ENCODE results near the gene HOXD9. TPM values are rescaled to one million over a fixed set of nuclear protein-coding genes. Genes with fewer than 3 reads are reported as not detected.

The HOXD9 gene
- total RNA-seq, 1 donor from 2014 or later: 16.8 TPM

GRCh38 chr2:176098366-176099158, 24.0 kb upstream of the HOXD9 start:
- no peak for DNase-seq (ENCODE audit: low read depth in 2 of 2)

GRCh38 chr2:176099159-176099727, 23.3 kb upstream of the HOXD9 start:
- no peak for DNase-seq (ENCODE audit: low read depth in 2 of 2)

GRCh38 chr2:176099728-176100546, 22.6 kb upstream of the HOXD9 start, which contains the start of gene HOXD12:
Gene HOXD12 (plus strand): TSS chr2:176099795. CDS start chr2:176099802, 7 bp downstream.
- no peak for DNase-seq (ENCODE audit: low read depth in 2 of 2)

GRCh38 chr2:176100547-176101140, 21.9 kb upstream of the HOXD9 start:
- no peak for DNase-seq (ENCODE audit: low read depth in 2 of 2)

GRCh38 chr2:176101216-176101830, 21.2 kb upstream of the HOXD9 start:
- DNase-seq (ENCODE audit: low read depth in 2 of 2): no peak

- no peak for DNase-seq (ENCODE audit: low read depth in 2 of 2)
These were observed 20.7 kb upstream of the HOXD9 start for GRCh38 chr2:176101842-176102241.

GRCh38 chr2:176102309-176102866, 20.1 kb upstream of the HOXD9 start:
- no peak for DNase-seq (ENCODE audit: low read depth in 2 of 2)

GRCh38 chr2:176103194-176103593, 19.3 kb upstream of the HOXD9 start:
- no peak for DNase-seq (ENCODE audit: low read depth in 2 of 2)

- DNase-seq (ENCODE audit: low read depth in 2 of 2): no peak
These were observed 18.7 kb upstream of the HOXD9 start for GRCh38 chr2:176103742-176104315.

- no peak for DNase-seq (ENCODE audit: low read depth in 2 of 2)
These were observed 18.0 kb upstream of the HOXD9 start for GRCh38 chr2:176104316-176105077.

- no peak for DNase-seq (ENCODE audit: low read depth in 2 of 2)
These were observed 17.3 kb upstream of the HOXD9 start for GRCh38 chr2:176105078-176105729.

- no peak for DNase-seq (ENCODE audit: low read depth in 2 of 2)
These were observed 16.6 kb upstream of the HOXD9 start for GRCh38 chr2:176105730-176106580.

GRCh38 chr2:176106581-176107539, 15.7 kb upstream of the HOXD9 start, which contains the start of gene HOXD11:
Gene HOXD11 (plus strand): TSS chr2:176107280. CDS start chr2:176107356, 76 bp downstream.
- peak in 1 of 2 donors; percentile 56 for DNase-seq (ENCODE audit: low read depth in 2 of 2)

- DNase-seq (ENCODE audit: low read depth in 2 of 2): no peak
These were observed 14.8 kb upstream of the HOXD9 start for GRCh38 chr2:176107731-176108181.

GRCh38 chr2:176109192-176109901, 13.2 kb upstream of the HOXD9 start:
- DNase-seq (ENCODE audit: low read depth in 2 of 2): no peak

- DNase-seq (ENCODE audit: low read depth in 2 of 2): no peak
These were observed 12.6 kb upstream of the HOXD9 start for GRCh38 chr2:176109946-176110345.
